Measurements from ENCODE around the gene HK1.

Gene HK1

DNA sequence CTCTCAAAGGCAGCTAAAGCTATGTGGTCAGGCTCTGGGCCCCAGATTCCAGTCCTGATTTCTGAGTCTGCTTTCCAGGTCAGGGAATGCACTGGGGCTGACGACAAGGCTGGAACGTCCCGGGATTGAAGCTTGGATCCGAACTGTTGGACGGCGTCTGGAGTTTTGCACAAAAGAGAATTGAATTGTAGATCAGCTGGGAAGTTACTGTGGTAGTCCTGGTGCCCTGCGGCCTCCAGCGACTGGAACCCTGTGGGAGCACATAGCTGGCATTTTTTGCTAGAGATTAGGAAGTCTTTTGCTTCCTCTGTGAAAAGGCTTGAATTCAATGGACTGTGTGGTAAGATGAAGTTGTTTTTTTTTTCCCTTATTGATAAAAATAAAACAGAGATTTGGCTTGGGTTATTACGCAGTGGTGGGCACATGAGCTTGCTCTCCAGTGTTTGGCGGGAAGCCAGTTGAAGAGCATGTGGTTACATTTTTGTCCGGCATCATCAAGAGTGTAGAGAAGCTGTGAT, at the start of gene HK1:
TSS of gene HK1 (plus strand) at position 51 of the 518 bp plus-strand sequence.
- Histone ChIP-seq H3K4me3 (ENCODE audit: low read length in 2 of 2) (no peak within 1 kb of the TSS), H3K4me1 (ENCODE audit: control insufficient read depth in 2 of 2, insufficient read depth in 2 of 2, low read length in 2 of 2) (no peaks in the 10 kb centered on the region), H3K9ac (ENCODE audit: low read depth in 1 of 2, low read length in 2 of 2) (no peak within 1 kb of the TSS), H3K36me3 (ENCODE audit: control insufficient read depth in 2 of 2, insufficient read depth in 2 of 2, low read length in 2 of 2) (no peaks in the 10 kb centered on the region), H3K27me3 (ENCODE audit: control insufficient read depth in 2 of 2, insufficient read depth in 2 of 2, low read length in 2 of 2) (peaks cover 0 to 4% of the 10 kb centered on the region in 2 donors), H3K27ac (ENCODE audit: low read depth in 2 of 2, low read length in 2 of 2) (no peak within 1 kb of the TSS), H3K9me3 (ENCODE audit: control insufficient read depth in 2 of 2, low read length in 2 of 2) (no peaks in the 10 kb centered on the region)

DNA sequence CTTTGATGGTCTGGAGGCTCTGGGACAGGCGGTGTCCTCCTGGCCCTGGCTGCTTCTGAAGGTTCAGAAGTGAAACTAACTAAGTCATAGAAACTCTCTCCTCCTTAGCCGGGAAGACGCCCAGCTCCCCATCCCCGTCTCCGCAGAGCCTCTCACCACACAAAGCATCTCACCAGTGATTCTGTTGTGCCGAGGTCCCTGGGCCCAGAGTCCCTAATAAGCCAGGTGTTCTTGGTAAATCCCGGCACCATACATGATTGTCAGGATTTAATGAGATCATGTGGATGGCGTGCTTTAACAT, 48.7 kb upstream of the HK1 start:
- H3K27me3 ChIP-seq (ENCODE audit: control insufficient read depth in 2 of 2, insufficient read depth in 2 of 2, low read length in 2 of 2): no peaks in the 10 kb centered on the region
- H3K9me3 ChIP-seq (ENCODE audit: control insufficient read depth in 2 of 2, low read length in 2 of 2): no peaks in the 10 kb centered on the region
- H3K36me3 ChIP-seq (ENCODE audit: control insufficient read depth in 2 of 2, insufficient read depth in 2 of 2, low read length in 2 of 2): no peaks in the 10 kb centered on the region
- H3K27ac ChIP-seq (ENCODE audit: low read depth in 2 of 2, low read length in 2 of 2): peak overlapping the region; percentile 76 to 88
- H3K9ac ChIP-seq (ENCODE audit: low read depth in 1 of 2, low read length in 2 of 2): peak overlapping the region in 1 of 2 donors; percentile 25
- H3K4me1 ChIP-seq (ENCODE audit: control insufficient read depth in 2 of 2, insufficient read depth in 2 of 2, low read length in 2 of 2): peaks cover 34 to 43% of the 10 kb centered on the region in 2 donors
- H3K4me3 ChIP-seq (ENCODE audit: low read length in 2 of 2): peak overlapping the region; percentile 42 to 50

DNA sequence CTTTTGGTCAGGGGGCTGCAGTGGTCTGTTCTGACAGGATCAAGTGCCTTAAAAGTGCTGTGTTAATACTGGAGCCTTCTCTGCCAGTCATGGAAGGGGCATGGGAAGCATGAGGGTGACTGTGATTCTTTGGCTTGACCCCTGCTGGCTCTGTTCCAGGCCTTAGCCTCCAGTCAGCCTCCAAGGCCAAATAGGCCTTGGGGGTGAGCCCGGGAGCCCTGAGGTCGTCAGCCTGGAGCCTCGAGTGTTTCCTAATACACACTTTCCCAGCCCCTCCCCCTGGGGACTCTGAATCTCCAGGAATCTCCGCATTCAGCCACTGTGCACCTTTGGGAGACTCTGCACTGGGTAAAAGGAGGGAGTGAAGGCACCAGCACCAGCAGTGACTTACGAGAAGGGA, 48.2 kb upstream of the HK1 start:
- H3K9ac ChIP-seq (ENCODE audit: low read depth in 1 of 2, low read length in 2 of 2): peak overlapping the region in 1 of 2 donors; percentile 33
- H3K27ac ChIP-seq (ENCODE audit: low read depth in 2 of 2, low read length in 2 of 2): peak overlapping the region; percentile 76 to 88
- no peaks in the 10 kb centered on the region for H3K9me3 ChIP-seq (ENCODE audit: control insufficient read depth in 2 of 2, low read length in 2 of 2)
- H3K27me3 ChIP-seq (ENCODE audit: control insufficient read depth in 2 of 2, insufficient read depth in 2 of 2, low read length in 2 of 2): no peaks in the 10 kb centered on the region
- peak overlapping the region in 1 of 2 donors; percentile 50 for H3K4me3 ChIP-seq (ENCODE audit: low read length in 2 of 2)
- H3K36me3 ChIP-seq (ENCODE audit: control insufficient read depth in 2 of 2, insufficient read depth in 2 of 2, low read length in 2 of 2): no peaks in the 10 kb centered on the region
- peaks cover 34 to 37% of the 10 kb centered on the region in 2 donors for H3K4me1 ChIP-seq (ENCODE audit: control insufficient read depth in 2 of 2, insufficient read depth in 2 of 2, low read length in 2 of 2)

DNA sequence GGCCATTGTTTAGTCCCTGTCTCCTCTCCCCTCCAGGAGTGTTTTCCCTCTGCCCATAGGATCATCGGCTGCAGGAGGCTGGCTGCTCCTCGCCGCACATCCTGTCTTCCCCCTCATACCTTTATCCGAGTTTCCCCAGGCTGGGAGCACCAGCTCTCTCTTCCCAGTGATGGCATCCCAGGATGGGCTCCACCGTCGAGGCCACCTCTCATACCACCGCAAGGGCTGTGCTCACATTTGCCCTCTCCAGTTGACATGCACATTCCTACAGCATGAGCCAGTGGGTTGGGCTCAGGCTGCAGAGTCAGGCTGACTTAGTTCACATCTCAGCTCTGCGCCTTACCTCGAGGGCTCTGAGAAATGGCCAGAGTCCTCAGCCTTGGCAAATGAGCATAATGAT, 46.0 kb upstream of the HK1 start:
- H3K9me3 ChIP-seq (ENCODE audit: control insufficient read depth in 2 of 2, low read length in 2 of 2): no peaks in the 10 kb centered on the region
- H3K4me1 ChIP-seq (ENCODE audit: control insufficient read depth in 2 of 2, insufficient read depth in 2 of 2, low read length in 2 of 2): peaks cover 27 to 30% of the 10 kb centered on the region in 2 donors
- no peaks in the 10 kb centered on the region for H3K27me3 ChIP-seq (ENCODE audit: control insufficient read depth in 2 of 2, insufficient read depth in 2 of 2, low read length in 2 of 2)
- no peak overlapping the region for H3K9ac ChIP-seq (ENCODE audit: low read depth in 1 of 2, low read length in 2 of 2)
- peak overlapping the region; percentile 60 to 65 for H3K27ac ChIP-seq (ENCODE audit: low read depth in 2 of 2, low read length in 2 of 2)
- H3K36me3 ChIP-seq (ENCODE audit: control insufficient read depth in 2 of 2, insufficient read depth in 2 of 2, low read length in 2 of 2): no peaks in the 10 kb centered on the region
- H3K4me3 ChIP-seq (ENCODE audit: low read length in 2 of 2): peak overlapping the region in 1 of 2 donors; percentile 20

DNA sequence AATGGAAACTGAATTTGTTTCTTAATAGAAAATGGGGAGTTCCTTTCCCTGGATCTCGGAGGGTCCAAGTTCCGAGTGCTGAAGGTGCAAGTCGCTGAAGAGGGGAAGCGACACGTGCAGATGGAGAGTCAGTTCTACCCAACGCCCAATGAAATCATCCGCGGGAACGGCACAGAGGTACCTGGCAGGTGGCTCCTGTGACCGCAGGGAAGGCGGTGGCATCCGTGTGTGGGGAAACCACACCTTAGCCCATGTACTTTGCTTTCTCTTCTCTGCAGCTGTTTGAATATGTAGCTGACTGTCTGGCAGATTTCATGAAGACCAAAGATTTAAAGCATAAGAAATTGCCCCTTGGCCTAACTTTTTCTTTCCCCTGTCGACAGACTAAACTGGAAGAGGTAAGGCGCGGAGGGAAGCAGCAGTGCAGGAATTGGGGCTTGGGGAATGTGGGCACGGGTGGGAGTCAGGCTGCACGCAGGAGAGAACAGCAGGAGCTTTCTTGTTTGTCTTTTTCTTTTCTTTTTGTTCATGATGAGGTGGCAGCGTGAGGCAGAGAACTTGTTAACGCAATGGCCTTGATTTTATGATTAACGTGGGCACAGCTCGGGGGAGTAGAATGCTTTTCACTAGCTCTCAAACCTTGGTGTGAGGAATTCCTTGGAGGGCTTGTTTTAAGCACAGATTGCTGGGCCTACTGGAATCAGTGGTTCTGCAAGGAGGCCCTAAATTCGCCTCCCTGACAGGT, 45.4 kb upstream of the HK1 start:
- Histone ChIP-seq H3K36me3 (ENCODE audit: control insufficient read depth in 2 of 2, insufficient read depth in 2 of 2, low read length in 2 of 2) (no peaks in the 10 kb centered on the region), H3K9me3 (ENCODE audit: control insufficient read depth in 2 of 2, low read length in 2 of 2) (no peaks in the 10 kb centered on the region), H3K27ac (ENCODE audit: low read depth in 2 of 2, low read length in 2 of 2) (peak overlapping the region; percentile 60 to 65), H3K4me3 (ENCODE audit: low read length in 2 of 2) (peak overlapping the region; percentile 45 to 48), H3K9ac (ENCODE audit: low read depth in 1 of 2, low read length in 2 of 2) (peak overlapping the region; percentile 32 to 52), H3K4me1 (ENCODE audit: control insufficient read depth in 2 of 2, insufficient read depth in 2 of 2, low read length in 2 of 2) (peaks cover 24 to 30% of the 10 kb centered on the region in 2 donors), H3K27me3 (ENCODE audit: control insufficient read depth in 2 of 2, insufficient read depth in 2 of 2, low read length in 2 of 2) (no peaks in the 10 kb centered on the region)

GRCh38 chr10:69234447-69234846, 43.8 kb upstream of the HK1 start:
- H3K27ac ChIP-seq (ENCODE audit: low read depth in 2 of 2, low read length in 2 of 2): no peak overlapping the region
- H3K9me3 ChIP-seq (ENCODE audit: control insufficient read depth in 2 of 2, low read length in 2 of 2): no peaks in the 10 kb centered on the region
- H3K27me3 ChIP-seq (ENCODE audit: control insufficient read depth in 2 of 2, insufficient read depth in 2 of 2, low read length in 2 of 2): no peaks in the 10 kb centered on the region
- no peak overlapping the region for H3K4me3 ChIP-seq (ENCODE audit: low read length in 2 of 2)
- peak overlapping the region in 1 of 2 donors; percentile 6 for H3K9ac ChIP-seq (ENCODE audit: low read depth in 1 of 2, low read length in 2 of 2)
- no peaks in the 10 kb centered on the region for H3K36me3 ChIP-seq (ENCODE audit: control insufficient read depth in 2 of 2, insufficient read depth in 2 of 2, low read length in 2 of 2)
- peaks cover 15 to 24% of the 10 kb centered on the region in 2 donors for H3K4me1 ChIP-seq (ENCODE audit: control insufficient read depth in 2 of 2, insufficient read depth in 2 of 2, low read length in 2 of 2)

DNA sequence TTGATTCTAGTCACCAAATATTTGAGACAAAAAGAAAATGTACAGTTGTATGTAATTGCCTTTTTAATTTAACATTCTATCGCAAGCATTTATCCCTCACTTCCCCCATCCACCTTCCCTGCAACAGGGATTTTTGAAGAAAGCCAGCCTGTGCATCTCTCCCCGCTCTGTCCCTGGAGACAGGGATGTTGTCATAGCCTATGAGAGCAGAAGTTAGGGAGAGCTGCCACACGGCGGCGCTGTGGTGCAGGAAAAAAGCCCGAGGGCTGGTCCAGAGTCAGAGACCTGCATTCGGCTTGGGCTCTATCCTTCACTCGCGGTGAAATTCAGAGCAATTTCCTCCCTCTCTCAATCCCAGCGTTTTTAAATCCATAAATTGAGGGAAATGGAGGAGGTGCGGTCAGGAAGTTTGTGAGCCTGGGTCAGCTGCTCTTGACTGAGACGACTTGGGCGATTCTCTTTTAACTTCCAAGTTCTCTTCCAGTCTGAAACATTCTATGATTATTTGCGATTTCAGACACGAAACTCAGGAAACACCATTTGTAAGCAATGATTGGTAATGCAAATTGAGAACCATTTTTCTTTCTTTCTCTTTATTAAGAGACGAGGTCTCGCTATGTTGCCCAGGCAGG, 40.7 kb upstream of the HK1 start:
- no peak overlapping the region for H3K27ac ChIP-seq (ENCODE audit: low read depth in 2 of 2, low read length in 2 of 2)
- H3K4me1 ChIP-seq (ENCODE audit: control insufficient read depth in 2 of 2, insufficient read depth in 2 of 2, low read length in 2 of 2): peaks cover 1 to 8% of the 10 kb centered on the region in 2 donors
- no peaks in the 10 kb centered on the region for H3K36me3 ChIP-seq (ENCODE audit: control insufficient read depth in 2 of 2, insufficient read depth in 2 of 2, low read length in 2 of 2)
- no peaks in the 10 kb centered on the region for H3K9me3 ChIP-seq (ENCODE audit: control insufficient read depth in 2 of 2, low read length in 2 of 2)
- H3K9ac ChIP-seq (ENCODE audit: low read depth in 1 of 2, low read length in 2 of 2): no peak overlapping the region
- no peaks in the 10 kb centered on the region for H3K27me3 ChIP-seq (ENCODE audit: control insufficient read depth in 2 of 2, insufficient read depth in 2 of 2, low read length in 2 of 2)
- H3K4me3 ChIP-seq (ENCODE audit: low read length in 2 of 2): no peak overlapping the region

DNA sequence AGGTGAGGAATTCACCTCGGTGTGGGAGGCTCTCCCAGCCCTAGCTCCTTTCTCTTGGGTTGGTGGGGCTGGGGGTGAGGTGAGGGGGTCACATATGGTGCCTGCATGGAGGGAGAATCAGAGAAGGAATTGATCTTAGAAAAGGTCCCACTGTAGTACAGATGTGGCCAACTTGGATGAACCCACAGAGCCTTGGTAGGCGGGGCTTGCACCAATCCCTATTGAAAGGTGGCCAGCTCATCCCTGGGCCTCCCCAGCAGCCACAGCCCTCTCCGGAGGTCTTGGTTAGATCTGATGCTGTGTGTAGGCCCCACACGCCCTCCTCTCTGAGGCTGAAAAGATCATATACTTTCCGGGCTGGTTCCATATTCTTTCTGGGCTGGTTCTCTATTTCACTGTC, 39.2 kb upstream of the HK1 start:
- Histone ChIP-seq H3K4me1 (ENCODE audit: control insufficient read depth in 2 of 2, insufficient read depth in 2 of 2, low read length in 2 of 2) (no peaks in the 10 kb centered on the region), H3K9me3 (ENCODE audit: control insufficient read depth in 2 of 2, low read length in 2 of 2) (no peaks in the 10 kb centered on the region), H3K9ac (ENCODE audit: low read depth in 1 of 2, low read length in 2 of 2) (no peak overlapping the region), H3K4me3 (ENCODE audit: low read length in 2 of 2) (no peak overlapping the region), H3K27me3 (ENCODE audit: control insufficient read depth in 2 of 2, insufficient read depth in 2 of 2, low read length in 2 of 2) (no peaks in the 10 kb centered on the region), H3K36me3 (ENCODE audit: control insufficient read depth in 2 of 2, insufficient read depth in 2 of 2, low read length in 2 of 2) (no peaks in the 10 kb centered on the region), H3K27ac (ENCODE audit: low read depth in 2 of 2, low read length in 2 of 2) (no peak overlapping the region)

DNA sequence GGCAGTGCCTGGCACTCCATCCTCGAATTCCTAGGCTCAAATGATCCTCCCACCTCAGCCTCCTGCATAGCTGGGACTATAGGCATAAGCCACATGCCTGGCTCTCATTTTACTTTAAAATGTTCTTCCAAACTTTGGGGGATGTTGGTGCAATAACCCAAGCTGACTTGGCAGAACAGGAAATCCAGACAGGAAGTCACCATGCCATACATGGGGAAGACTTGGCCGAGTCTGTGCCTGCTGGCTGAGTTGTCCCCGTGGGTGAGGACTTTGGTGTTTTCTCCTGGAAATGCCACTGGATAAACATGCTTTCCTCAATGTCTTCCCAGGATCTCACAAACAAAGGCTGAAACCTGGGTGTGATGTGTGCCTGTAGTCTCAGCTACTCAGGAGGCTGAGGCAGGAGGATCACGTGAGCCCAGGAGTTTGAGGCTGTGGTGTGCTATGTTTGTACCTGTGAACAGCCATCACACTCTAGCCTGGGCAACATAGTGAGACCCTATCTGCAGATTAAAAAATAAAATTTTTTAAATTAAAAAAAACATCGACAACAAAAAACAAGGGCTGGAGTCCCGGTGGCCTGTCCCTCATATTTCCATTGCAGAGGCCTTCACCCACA, 38.4 kb upstream of the HK1 start:
- Histone ChIP-seq H3K36me3 (ENCODE audit: control insufficient read depth in 2 of 2, insufficient read depth in 2 of 2, low read length in 2 of 2) (no peaks in the 10 kb centered on the region), H3K4me3 (ENCODE audit: low read length in 2 of 2) (no peak overlapping the region), H3K4me1 (ENCODE audit: control insufficient read depth in 2 of 2, insufficient read depth in 2 of 2, low read length in 2 of 2) (no peaks in the 10 kb centered on the region), H3K27ac (ENCODE audit: low read depth in 2 of 2, low read length in 2 of 2) (no peak overlapping the region), H3K27me3 (ENCODE audit: control insufficient read depth in 2 of 2, insufficient read depth in 2 of 2, low read length in 2 of 2) (no peaks in the 10 kb centered on the region), H3K9ac (ENCODE audit: low read depth in 1 of 2, low read length in 2 of 2) (no peak overlapping the region), H3K9me3 (ENCODE audit: control insufficient read depth in 2 of 2, low read length in 2 of 2) (no peaks in the 10 kb centered on the region)

- H3K27me3 ChIP-seq (ENCODE audit: control insufficient read depth in 2 of 2, insufficient read depth in 2 of 2, low read length in 2 of 2): no peaks in the 10 kb centered on the region
- no peaks in the 10 kb centered on the region for H3K9me3 ChIP-seq (ENCODE audit: control insufficient read depth in 2 of 2, low read length in 2 of 2)
- no peak overlapping the region for H3K9ac ChIP-seq (ENCODE audit: low read depth in 1 of 2, low read length in 2 of 2)
- H3K4me1 ChIP-seq (ENCODE audit: control insufficient read depth in 2 of 2, insufficient read depth in 2 of 2, low read length in 2 of 2): no peaks in the 10 kb centered on the region
- H3K36me3 ChIP-seq (ENCODE audit: control insufficient read depth in 2 of 2, insufficient read depth in 2 of 2, low read length in 2 of 2): no peaks in the 10 kb centered on the region
- no peak overlapping the region for H3K27ac ChIP-seq (ENCODE audit: low read depth in 2 of 2, low read length in 2 of 2)
- no peak overlapping the region for H3K4me3 ChIP-seq (ENCODE audit: low read length in 2 of 2)
Observed at GRCh38 chr10:69240455-69240854, 37.8 kb upstream of the HK1 start.
